DND-41 (cell line): ENCODE data around the gene ADNP2.

Experiments used
- ATAC-seq: fragments of 200-7000 bp; cut with Tn5 transposase; 3 replicates; pipeline ENCODE4 v1.9.1; 2021; ENCODE audit warnings: low read depth; ENCODE audit not compliant: insufficient read depth
- DNase-seq: peaks from one replicate; pipeline ENCODE4 v3.0.0-alpha.2; 2020
- H2AFZ ChIP-seq: 2 replicates; pipeline ENCODE4 v1.6.0; 2012; ENCODE audit warnings: low read depth, low read length
- H3K27ac ChIP-seq: 2 replicates; pipeline ENCODE4 v1.5.1; 2012; ENCODE audit warnings: low read length, inconsistent platforms
- H3K27me3 ChIP-seq: fragments of 200-600 bp; sonication (generic); 2 replicates; pipeline ENCODE4 v1.6.0; 2012; ENCODE audit warnings: low read length, mild to moderate bottlenecking, inconsistent platforms; ENCODE audit not compliant: insufficient read depth, poor library complexity
- H3K36me3 ChIP-seq: 2 replicates; pipeline ENCODE4 v1.5.1; 2012; ENCODE audit warnings: low read length, inconsistent platforms; ENCODE audit not compliant: insufficient read depth
- H3K4me1 ChIP-seq: 2 replicates; pipeline ENCODE4 v1.5.1; 2012; ENCODE audit warnings: mild to moderate bottlenecking, low read length; ENCODE audit not compliant: insufficient read depth
- H3K4me2 ChIP-seq: 2 replicates; pipeline ENCODE4 v1.6.0; 2012; ENCODE audit warnings: mild to moderate bottlenecking, moderate library complexity, low read length, inconsistent platforms; ENCODE audit not compliant: insufficient read depth
- H3K4me3 ChIP-seq, 2 experiments: fragments of 200-600 bp in 1 of 2; shearing (Covaris generic) in 1 of 2; 2 replicates each; pipeline ENCODE4 v1.5.1; 2012 to 2016; ENCODE audit warnings: inconsistent platforms in 2 of 2, low read length in 2 of 2, mild to moderate bottlenecking in 2 of 2, low read depth in 1 of 2, moderate library complexity in 1 of 2
- H3K79me2 ChIP-seq: 2 replicates; pipeline ENCODE4 v1.6.0; 2012; ENCODE audit warnings: low read length, inconsistent platforms; ENCODE audit not compliant: insufficient read depth
- H3K9ac ChIP-seq: 2 replicates; pipeline ENCODE4 v1.6.0; 2012; ENCODE audit warnings: low read depth, mild to moderate bottlenecking, inconsistent platforms, low read length, moderate library complexity
- H3K9me3 ChIP-seq: 2 replicates; pipeline ENCODE4 v1.5.1; 2012; ENCODE audit warnings: low read length, moderate library complexity, mild to moderate bottlenecking, inconsistent platforms; ENCODE audit not compliant: insufficient read depth, severe bottlenecking
- H4K20me1 ChIP-seq: 2 replicates; pipeline ENCODE4 v1.6.0; 2012; ENCODE audit warnings: low read length; ENCODE audit not compliant: insufficient read depth
- EZH2 ChIP-seq: IDR thresholded peaks from 3 replicates; pipeline ENCODE4 v1.6.1; 2012; ENCODE audit warnings: borderline replicate concordance, low read depth, mild to moderate bottlenecking, moderate library complexity, low read length, inconsistent platforms; ENCODE audit not compliant: severe bottlenecking
- TF ChIP-seq, protein P1 (sequence below): IDR thresholded peaks from 2 replicates; pipeline ENCODE4 v1.5.1; 2012; ENCODE audit warnings: borderline replicate concordance, low read length, moderate library complexity, mild to moderate bottlenecking; ENCODE audit not compliant: poor library complexity, severe bottlenecking; ENCODE audit errors: extremely low read depth

ADNP2 gene, protein sequence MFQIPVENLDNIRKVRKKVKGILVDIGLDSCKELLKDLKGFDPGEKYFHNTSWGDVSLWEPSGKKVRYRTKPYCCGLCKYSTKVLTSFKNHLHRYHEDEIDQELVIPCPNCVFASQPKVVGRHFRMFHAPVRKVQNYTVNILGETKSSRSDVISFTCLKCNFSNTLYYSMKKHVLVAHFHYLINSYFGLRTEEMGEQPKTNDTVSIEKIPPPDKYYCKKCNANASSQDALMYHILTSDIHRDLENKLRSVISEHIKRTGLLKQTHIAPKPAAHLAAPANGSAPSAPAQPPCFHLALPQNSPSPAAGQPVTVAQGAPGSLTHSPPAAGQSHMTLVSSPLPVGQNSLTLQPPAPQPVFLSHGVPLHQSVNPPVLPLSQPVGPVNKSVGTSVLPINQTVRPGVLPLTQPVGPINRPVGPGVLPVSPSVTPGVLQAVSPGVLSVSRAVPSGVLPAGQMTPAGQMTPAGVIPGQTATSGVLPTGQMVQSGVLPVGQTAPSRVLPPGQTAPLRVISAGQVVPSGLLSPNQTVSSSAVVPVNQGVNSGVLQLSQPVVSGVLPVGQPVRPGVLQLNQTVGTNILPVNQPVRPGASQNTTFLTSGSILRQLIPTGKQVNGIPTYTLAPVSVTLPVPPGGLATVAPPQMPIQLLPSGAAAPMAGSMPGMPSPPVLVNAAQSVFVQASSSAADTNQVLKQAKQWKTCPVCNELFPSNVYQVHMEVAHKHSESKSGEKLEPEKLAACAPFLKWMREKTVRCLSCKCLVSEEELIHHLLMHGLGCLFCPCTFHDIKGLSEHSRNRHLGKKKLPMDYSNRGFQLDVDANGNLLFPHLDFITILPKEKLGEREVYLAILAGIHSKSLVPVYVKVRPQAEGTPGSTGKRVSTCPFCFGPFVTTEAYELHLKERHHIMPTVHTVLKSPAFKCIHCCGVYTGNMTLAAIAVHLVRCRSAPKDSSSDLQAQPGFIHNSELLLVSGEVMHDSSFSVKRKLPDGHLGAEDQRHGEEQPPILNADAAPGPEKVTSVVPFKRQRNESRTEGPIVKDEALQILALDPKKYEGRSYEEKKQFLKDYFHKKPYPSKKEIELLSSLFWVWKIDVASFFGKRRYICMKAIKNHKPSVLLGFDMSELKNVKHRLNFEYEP

DNA sequence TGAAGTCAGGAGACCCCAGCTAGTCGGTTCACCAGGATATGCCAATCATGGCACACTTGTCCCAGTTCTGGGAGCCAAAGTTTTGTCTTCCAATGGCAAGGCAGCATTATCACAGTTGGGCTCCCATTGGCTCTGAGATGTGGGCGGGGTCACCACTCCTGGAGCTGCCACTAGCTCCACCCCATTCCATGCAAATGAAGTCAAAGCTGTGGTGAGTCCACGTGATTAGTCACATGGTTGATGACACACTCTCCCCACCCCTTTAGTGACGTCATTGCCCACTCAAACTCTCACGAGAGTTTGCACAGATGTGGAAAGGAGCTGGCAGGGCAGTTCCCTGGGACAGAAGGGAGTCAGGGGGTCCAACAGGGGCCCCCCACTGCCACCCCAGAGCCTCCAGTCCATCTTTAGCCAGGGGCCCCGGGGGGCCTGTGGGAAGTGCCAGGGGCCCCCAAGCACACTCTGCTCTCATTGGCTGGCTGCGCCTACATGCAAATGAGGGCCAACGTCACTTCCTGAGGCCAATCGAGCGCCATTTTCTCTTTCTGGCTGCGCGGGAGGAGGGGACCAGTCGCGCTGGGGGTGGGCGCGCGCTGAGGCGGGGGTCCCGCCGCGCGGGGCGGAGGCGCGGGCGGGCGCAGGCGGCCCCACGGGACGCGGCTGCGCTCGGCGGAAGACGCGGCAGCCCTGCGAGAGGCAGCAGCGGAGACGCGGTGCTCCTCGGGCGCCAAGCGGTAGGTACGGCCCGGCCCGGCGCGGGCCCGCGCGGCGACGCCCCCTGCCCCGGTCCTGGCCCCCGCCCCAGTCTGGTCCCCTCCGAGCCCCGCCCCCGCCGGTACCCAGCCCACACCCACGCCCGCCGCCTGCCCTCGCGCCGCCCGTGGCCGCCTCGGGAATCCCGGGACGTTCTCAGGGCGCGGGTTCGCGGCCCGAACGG, at the start of gene ADNP2:
ADNP2 (plus strand) TSS at position 524 of the 937 bp plus-strand sequence. CDS start 8,281 bp downstream, outside the sequence.
- peak within 1 kb of the TSS; percentile 82 for H2AFZ ChIP-seq
- DNase-seq (peak; percentile 87), ATAC-seq (peak; percentile 81)
- peak within 1 kb of the TSS; percentile 81 to 87 for H3K4me3 ChIP-seq
- peaks cover 29% of the 10 kb centered on the region; the same call in 1 of the 2 replicates for H4K20me1 ChIP-seq
- H3K79me2 ChIP-seq, result peaks cover 44% of the 10 kb centered on the region
- peaks cover 7% of the 10 kb centered on the region; the same call in 1 of the 2 replicates for H3K36me3 ChIP-seq
- H3K4me2 ChIP-seq, result peak within 1 kb of the TSS; percentile 85
- peak within 1 kb of the TSS; percentile 65 for H3K9ac ChIP-seq
- peaks cover 29% of the 10 kb centered on the region for H3K4me1 ChIP-seq
- H3K9me3 ChIP-seq, result no peaks in the 10 kb centered on the region
- peak within 1 kb of the TSS; percentile 66 for H3K27ac ChIP-seq
- TF ChIP-seq EZH2, result no peak
- TF ChIP-seq, protein P1, sequence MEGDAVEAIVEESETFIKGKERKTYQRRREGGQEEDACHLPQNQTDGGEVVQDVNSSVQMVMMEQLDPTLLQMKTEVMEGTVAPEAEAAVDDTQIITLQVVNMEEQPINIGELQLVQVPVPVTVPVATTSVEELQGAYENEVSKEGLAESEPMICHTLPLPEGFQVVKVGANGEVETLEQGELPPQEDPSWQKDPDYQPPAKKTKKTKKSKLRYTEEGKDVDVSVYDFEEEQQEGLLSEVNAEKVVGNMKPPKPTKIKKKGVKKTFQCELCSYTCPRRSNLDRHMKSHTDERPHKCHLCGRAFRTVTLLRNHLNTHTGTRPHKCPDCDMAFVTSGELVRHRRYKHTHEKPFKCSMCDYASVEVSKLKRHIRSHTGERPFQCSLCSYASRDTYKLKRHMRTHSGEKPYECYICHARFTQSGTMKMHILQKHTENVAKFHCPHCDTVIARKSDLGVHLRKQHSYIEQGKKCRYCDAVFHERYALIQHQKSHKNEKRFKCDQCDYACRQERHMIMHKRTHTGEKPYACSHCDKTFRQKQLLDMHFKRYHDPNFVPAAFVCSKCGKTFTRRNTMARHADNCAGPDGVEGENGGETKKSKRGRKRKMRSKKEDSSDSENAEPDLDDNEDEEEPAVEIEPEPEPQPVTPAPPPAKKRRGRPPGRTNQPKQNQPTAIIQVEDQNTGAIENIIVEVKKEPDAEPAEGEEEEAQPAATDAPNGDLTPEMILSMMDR, result no peak
- no peaks in the 10 kb centered on the region for H3K27me3 ChIP-seq

DNA sequence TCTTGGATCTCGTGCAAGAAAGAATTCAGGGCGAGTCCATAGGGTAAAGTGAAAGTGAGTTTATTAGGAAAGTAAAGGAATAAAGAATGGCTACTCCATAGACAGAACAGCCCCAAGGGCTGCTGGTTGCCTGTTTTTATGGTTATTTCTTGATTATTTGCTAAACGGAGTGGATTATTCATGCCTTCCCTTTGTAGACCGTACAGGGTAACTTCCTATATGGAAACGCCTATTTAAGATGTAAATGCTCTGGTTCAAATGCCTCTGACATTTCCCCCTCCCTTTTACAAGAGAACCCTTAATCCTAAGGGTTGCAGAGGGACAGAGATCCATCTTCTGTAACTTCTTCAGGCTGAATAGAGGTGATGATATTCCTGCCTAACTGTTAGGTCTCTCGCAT, 49.1 kb upstream of the ADNP2 start:
- no peak overlapping the region for H3K4me3 ChIP-seq
- ATAC-seq (no peak), DNase-seq (no peak)
- no peak overlapping the region for H3K9ac ChIP-seq
- no peaks in the 10 kb centered on the region for H3K4me1 ChIP-seq
- H3K79me2 ChIP-seq, result no peaks in the 10 kb centered on the region
- no peak overlapping the region for H2AFZ ChIP-seq
- no peak overlapping the region for H3K4me2 ChIP-seq
- H3K27ac ChIP-seq, result no peak overlapping the region
- H3K36me3 ChIP-seq, result no peaks in the 10 kb centered on the region
- H3K9me3 ChIP-seq, result peaks cover 46% of the 10 kb centered on the region
- no peaks in the 10 kb centered on the region for H3K27me3 ChIP-seq
- H4K20me1 ChIP-seq, result no peaks in the 10 kb centered on the region
- TF ChIP-seq, protein P1, result no peak
- TF ChIP-seq EZH2, result no peak

DNA sequence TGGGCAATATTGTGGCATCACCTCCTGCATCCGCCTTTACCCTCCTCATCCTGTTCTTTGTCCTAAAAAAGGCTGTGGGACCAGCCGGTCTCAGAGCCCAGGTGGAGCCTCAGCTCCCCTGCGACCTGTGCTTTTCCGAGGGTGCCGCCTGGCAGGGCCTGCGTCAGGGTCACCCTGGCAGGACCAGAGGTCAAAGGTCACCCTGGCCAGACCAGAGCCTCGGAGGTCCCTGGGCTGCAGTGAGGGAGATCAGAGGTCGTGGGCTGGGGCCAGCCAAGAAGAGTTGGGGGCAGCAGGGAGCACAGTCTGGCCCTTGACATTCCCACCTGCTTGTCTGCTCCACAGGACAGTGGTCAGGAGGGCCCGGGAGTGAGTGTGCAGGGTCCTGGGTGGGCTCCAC, 43.4 kb upstream of the ADNP2 start:
- no peaks in the 10 kb centered on the region for H3K4me1 ChIP-seq
- no peak for DNase-seq
- ATAC-seq, result no peak

More for the DNA sequence above, 43.4 kb upstream of the ADNP2 start:
- Histone ChIP-seq H3K79me2 (no peaks in the 10 kb centered on the region), H3K9me3 (peaks cover 17% of the 10 kb centered on the region), H4K20me1 (no peaks in the 10 kb centered on the region), H3K27me3 (no peaks in the 10 kb centered on the region), H3K27ac (no peak overlapping the region), H3K4me3 (no peak overlapping the region), H3K36me3 (no peaks in the 10 kb centered on the region), H3K4me2 (no peak overlapping the region), H2AFZ (no peak overlapping the region), H3K9ac (no peak overlapping the region)
- TF ChIP-seq, protein P1, result no peak
- no peak for TF ChIP-seq EZH2
